ENCODE measurements around the gene PAM.

The PAM gene

DNA sequence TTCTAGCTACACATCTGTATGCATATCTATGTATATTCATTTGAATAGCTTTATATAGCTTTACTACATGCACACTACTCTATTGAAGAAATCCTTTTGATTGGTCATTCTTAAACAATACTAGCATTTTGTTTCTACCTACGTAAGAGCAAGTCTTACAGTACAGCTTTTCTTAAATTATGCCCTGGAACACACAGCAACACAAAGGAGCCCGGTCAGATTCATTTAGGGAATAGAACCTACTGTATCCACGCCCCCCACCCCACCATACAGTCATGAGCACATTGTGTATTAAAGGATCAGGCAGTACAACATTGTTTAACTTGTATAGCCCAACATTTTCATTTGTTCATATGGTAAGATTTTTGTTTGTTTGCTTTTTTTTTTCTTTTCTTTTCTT lies 202.0 kb downstream of the PAM start:
- no peak for DNase-seq (ENCODE audit: low spot score in 2 of 2)
- no peak for ATAC-seq
- H3K27ac Mint-ChIP-seq = no peak overlapping the region
- H3K36me3 Mint-ChIP-seq = peaks cover 54% of the 10 kb centered on the region
- no peak overlapping the region for H3K4me3 Mint-ChIP-seq
- H3K4me1 Mint-ChIP-seq = no peaks in the 10 kb centered on the region
- H3K9me3 Mint-ChIP-seq = no peaks in the 10 kb centered on the region

GRCh38 chr5:102958481-102959011 lies 203.4 kb downstream of the PAM start:
- ATAC-seq = no peak
- peaks cover 43% of the 10 kb centered on the region for H3K36me3 Mint-ChIP-seq
- no peak overlapping the region for H3K4me3 Mint-ChIP-seq
- H3K9me3 Mint-ChIP-seq = no peaks in the 10 kb centered on the region
- no peaks in the 10 kb centered on the region for H3K4me1 Mint-ChIP-seq
- no peak for DNase-seq (ENCODE audit: low spot score in 2 of 2)
- no peak overlapping the region for H3K27ac Mint-ChIP-seq

DNA sequence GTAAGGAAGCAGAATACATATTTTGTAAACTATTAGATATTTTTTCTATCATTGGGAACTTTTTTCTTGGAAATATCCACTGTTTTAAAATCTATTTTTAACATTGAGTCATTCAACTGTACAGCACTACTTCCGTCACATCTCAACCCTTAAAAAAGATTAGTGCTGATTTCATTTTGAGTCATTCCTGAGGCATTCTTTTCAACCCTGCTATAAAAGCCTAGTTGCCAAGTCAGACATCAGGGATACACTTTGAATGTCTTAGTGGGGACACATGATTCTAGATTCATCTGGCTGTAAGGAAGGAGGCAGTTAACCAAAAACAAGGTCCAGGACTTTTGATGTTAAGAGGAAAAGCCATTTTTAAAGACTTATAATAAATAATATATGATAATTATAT lies 203.9 kb downstream of the PAM start:
- H3K9me3 Mint-ChIP-seq = no peaks in the 10 kb centered on the region
- DNase-seq (ENCODE audit: low spot score in 2 of 2) = no peak
- no peak overlapping the region for H3K4me3 Mint-ChIP-seq
- no peaks in the 10 kb centered on the region for H3K4me1 Mint-ChIP-seq
- H3K36me3 Mint-ChIP-seq = peaks cover 46% of the 10 kb centered on the region
- H3K27ac Mint-ChIP-seq = no peak overlapping the region
- ATAC-seq = no peak

DNA sequence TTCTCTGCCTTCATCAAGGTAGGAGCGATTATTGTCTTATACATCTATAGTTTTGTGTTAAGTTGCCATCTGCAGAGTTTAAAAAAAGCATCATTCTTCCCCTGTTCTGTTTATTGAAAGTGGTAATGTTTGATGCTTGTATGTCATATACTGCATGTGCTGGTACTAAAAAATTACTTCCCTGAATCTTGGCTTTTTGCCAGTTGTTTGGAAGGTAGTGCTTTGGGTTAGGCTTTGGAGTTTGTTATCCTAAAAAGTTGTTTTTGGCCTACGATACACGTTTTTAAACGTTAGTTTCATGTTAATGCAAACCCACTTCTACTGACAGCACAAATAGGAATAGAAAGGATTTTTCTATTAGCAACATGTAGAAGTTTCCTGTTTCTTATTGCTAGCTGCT lies 206.6 kb downstream of the PAM start:
- Mint-ChIP-seq H3K9me3 (no peaks in the 10 kb centered on the region), H3K36me3 (peaks cover 47% of the 10 kb centered on the region), H3K4me3 (no peak overlapping the region), H3K27ac (no peak overlapping the region), H3K4me1 (no peaks in the 10 kb centered on the region)
- no peak for ATAC-seq
- DNase-seq (ENCODE audit: low spot score in 2 of 2) = no peak

DNA sequence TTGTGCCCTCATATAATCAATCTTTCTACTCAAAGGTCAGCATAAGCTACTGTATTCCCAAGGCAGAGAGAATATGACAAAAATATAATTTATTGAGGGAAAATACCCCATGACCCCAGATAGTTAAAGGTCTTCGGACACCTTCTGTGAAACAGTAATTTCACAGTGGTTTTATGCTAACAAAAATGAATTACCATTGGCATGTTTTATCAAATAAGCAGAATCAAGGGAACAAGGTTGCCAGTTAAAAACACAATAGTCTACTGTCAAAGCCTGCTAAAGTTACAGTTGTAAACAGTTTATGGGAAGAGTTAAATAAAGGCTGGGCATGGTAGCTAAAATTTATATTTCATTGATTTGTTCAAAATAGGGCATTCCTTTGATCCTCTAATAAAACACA lies 210.5 kb downstream of the PAM start:
- ATAC-seq (no peak), DNase-seq (ENCODE audit: low spot score in 2 of 2) (no peak)
- H3K4me3 Mint-ChIP-seq = no peak overlapping the region
- no peaks in the 10 kb centered on the region for H3K4me1 Mint-ChIP-seq
- H3K36me3 Mint-ChIP-seq = peaks cover 35% of the 10 kb centered on the region
- H3K9me3 Mint-ChIP-seq = no peaks in the 10 kb centered on the region
- H3K27ac Mint-ChIP-seq = no peak overlapping the region

DNA sequence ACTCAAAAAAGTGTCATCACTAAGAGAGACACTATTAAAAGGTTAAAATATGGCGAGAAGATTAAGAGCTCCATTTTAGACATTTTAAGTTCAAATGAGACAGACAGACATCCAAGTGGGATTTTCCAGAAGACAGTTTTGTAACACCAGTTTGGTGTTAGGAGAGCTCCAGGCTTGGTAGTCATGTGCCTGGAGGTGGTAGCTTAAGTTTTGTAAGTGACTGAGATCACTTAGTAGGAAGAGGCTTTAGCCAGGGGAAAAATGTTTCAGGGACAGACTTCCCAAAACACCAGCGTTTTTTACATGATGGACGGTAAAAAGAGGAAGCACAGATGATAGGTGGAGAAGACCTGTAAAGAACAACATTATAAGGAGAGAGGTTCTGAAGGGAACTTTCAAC lies 214.5 kb downstream of the PAM start:
- peak overlapping the region; percentile 24 for H3K27ac Mint-ChIP-seq

GRCh38 chr5:102971676-102972293 lies 216.7 kb downstream of the PAM start:
- ATAC-seq = no peak

More for the DNA sequence above, 214.5 kb downstream of the PAM start:
- no peaks in the 10 kb centered on the region for H3K4me1 Mint-ChIP-seq
- H3K4me3 Mint-ChIP-seq = no peak overlapping the region
- peaks cover 37% of the 10 kb centered on the region for H3K36me3 Mint-ChIP-seq
- DNase-seq (ENCODE audit: low spot score in 2 of 2) = no peak
- H3K9me3 Mint-ChIP-seq = no peaks in the 10 kb centered on the region
- ATAC-seq = no peak

GRCh38 chr5:102974177-102974576 lies 219.1 kb downstream of the PAM start:
- ATAC-seq (no peak), DNase-seq (ENCODE audit: low spot score in 2 of 2) (no peak)
- no peaks in the 10 kb centered on the region for H3K9me3 Mint-ChIP-seq
- peaks cover 27% of the 10 kb centered on the region for H3K36me3 Mint-ChIP-seq
- H3K4me3 Mint-ChIP-seq = no peak overlapping the region
- no peak overlapping the region for H3K27ac Mint-ChIP-seq
- no peaks in the 10 kb centered on the region for H3K4me1 Mint-ChIP-seq

More at GRCh38 chr5:102971676-102972293, 216.7 kb downstream of the PAM start:
- H3K9me3 Mint-ChIP-seq = no peaks in the 10 kb centered on the region
- DNase-seq (ENCODE audit: low spot score in 2 of 2) = no peak
- H3K4me3 Mint-ChIP-seq = no peak overlapping the region
- H3K36me3 Mint-ChIP-seq = peaks cover 36% of the 10 kb centered on the region
- no peak overlapping the region for H3K27ac Mint-ChIP-seq
- no peaks in the 10 kb centered on the region for H3K4me1 Mint-ChIP-seq

- Mint-ChIP-seq H3K4me1 (no peaks in the 10 kb centered on the region), H3K36me3 (peaks cover 22% of the 10 kb centered on the region), H3K27ac (no peak overlapping the region), H3K4me3 (no peak overlapping the region), H3K9me3 (no peaks in the 10 kb centered on the region)
- no peak for DNase-seq (ENCODE audit: low spot score in 2 of 2)
- no peak for ATAC-seq
Observed at GRCh38 chr5:102975045-102975444, 219.9 kb downstream of the PAM start.

GRCh38 chr5:102975457-102976182 lies 220.5 kb downstream of the PAM start:
- peaks cover 22% of the 10 kb centered on the region for H3K36me3 Mint-ChIP-seq
- no peak overlapping the region for H3K4me3 Mint-ChIP-seq
- no peaks in the 10 kb centered on the region for H3K4me1 Mint-ChIP-seq
- H3K27ac Mint-ChIP-seq = no peak overlapping the region
- no peak for DNase-seq (ENCODE audit: low spot score in 2 of 2)
- no peaks in the 10 kb centered on the region for H3K9me3 Mint-ChIP-seq
- no peak for ATAC-seq

DNA sequence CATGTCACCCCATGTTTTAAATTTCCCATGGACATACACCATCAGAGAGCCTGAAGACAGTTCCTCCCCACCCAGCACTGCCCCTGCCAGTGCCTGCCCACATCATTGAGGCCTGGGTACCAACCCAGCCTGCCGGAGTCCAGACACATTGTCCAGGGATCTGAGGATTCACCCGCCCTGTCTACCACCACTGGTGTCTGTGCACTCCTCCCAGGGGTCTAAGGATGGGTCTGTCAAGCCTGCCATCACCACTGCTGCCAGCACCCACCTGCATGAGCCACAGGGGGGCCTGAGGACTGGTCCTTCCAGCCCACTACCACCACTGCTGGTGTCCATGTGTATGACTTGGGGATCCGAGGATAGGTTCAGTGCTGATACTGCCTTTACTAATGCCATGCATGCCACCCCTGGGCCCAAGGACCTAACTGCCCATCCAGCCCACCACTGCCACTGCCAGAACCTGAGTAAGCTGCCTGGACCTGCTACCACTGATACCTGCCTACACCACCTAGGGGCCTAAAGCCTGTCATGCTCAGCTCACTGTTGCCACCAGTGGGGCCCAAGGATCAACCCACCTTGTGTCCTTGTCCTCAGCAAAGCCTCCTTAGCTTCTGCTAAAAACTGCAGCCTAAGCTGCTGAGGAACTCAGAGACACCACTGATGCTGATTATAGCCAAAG lies 227.0 kb downstream of the PAM start:
- H3K36me3 Mint-ChIP-seq = peaks cover 22% of the 10 kb centered on the region
- no peak for ATAC-seq
- no peak overlapping the region for H3K4me3 Mint-ChIP-seq
- H3K27ac Mint-ChIP-seq = peak overlapping the region; percentile 48
- H3K4me1 Mint-ChIP-seq = no peaks in the 10 kb centered on the region
- peaks cover 6% of the 10 kb centered on the region for H3K9me3 Mint-ChIP-seq
- DNase-seq (ENCODE audit: low spot score in 2 of 2) = no peak

- no peak for ATAC-seq
- Mint-ChIP-seq H3K4me1 (no peaks in the 10 kb centered on the region), H3K4me3 (no peak overlapping the region), H3K36me3 (peaks cover 28% of the 10 kb centered on the region), H3K27ac (no peak overlapping the region), H3K9me3 (peaks cover 6% of the 10 kb centered on the region)
- DNase-seq (ENCODE audit: low spot score in 2 of 2) = no peak
Observed at GRCh38 chr5:102986074-102986473, 231.0 kb downstream of the PAM start.

GRCh38 chr5:102988459-102988858 lies 233.4 kb downstream of the PAM start:
- DNase-seq (ENCODE audit: low spot score in 2 of 2) (no peak), ATAC-seq (no peak)
- Mint-ChIP-seq H3K4me3 (no peak overlapping the region), H3K27ac (no peak overlapping the region), H3K9me3 (peaks cover 2% of the 10 kb centered on the region), H3K4me1 (no peaks in the 10 kb centered on the region), H3K36me3 (peaks cover 13% of the 10 kb centered on the region)

GRCh38 chr5:102991802-102992201 lies 236.7 kb downstream of the PAM start:
- Mint-ChIP-seq H3K4me3 (no peak overlapping the region), H3K9me3 (no peaks in the 10 kb centered on the region), H3K4me1 (no peaks in the 10 kb centered on the region), H3K27ac (no peak overlapping the region), H3K36me3 (peaks cover 34% of the 10 kb centered on the region)
- ATAC-seq (no peak), DNase-seq (ENCODE audit: low spot score in 2 of 2) (no peak)

DNA sequence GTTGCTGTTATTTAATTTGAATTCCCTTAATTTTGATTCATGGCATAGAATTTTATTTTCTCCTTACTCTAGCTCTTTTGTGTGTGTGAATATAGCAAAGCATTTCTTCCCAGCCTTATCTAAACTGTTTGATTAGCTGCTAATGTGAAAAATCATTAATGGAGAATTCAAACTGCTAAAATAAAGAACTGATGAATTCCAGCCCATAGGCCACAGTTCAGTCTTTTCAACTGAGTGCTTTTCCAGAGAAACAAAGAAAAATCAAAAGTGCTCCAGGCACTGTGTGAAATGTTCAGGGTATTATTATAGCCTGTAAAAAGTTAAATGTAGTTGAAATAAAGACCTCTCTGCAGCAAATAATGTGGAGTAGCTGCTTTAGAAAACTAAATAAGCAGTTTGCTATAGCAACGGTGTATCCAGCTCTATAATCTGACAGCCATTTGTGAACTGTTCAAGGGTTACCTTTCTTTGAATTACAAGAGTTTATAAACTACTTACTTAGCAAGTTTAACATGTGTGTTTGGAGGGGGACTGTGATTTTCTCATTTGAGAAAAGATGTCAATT lies 241.0 kb downstream of the PAM start:
- H3K9me3 Mint-ChIP-seq = no peaks in the 10 kb centered on the region
- ATAC-seq = no peak
- H3K4me3 Mint-ChIP-seq = no peak overlapping the region
- no peak overlapping the region for H3K27ac Mint-ChIP-seq
- no peak for DNase-seq (ENCODE audit: low spot score in 2 of 2)
- H3K4me1 Mint-ChIP-seq = no peaks in the 10 kb centered on the region
- H3K36me3 Mint-ChIP-seq = peaks cover 32% of the 10 kb centered on the region

Data from stimulated activated effector memory CD8-positive, alpha-beta T cell treated with anti-CD3 and anti-CD28 coated beads, Interleukin-12 subunit alpha, Interleukin-12 subunit beta, amount 100 ng/mL, for 72 hours (primary cell).